OCI-LY3 (cell line): ENCODE results near the gene TOB1.

Experiments used
- EZH2phosphoT487 ChIP-seq: fragments of 200-600 bp; shearing (Covaris generic); IDR thresholded peaks from 2 replicates; pipeline ENCODE4 v1.6.1; 2018; ENCODE audit warnings: antibody characterized with exemption, mixed run types, low read depth
- TF ChIP-seq, protein P1 (sequence below): fragments of 200-600, 300-600 bp; sonication (generic); IDR thresholded peaks from 2 replicates; pipeline ENCODE4 v1.5.1; 2014; ENCODE audit warnings: antibody characterized with exemption, low read length, low read depth

DNA sequence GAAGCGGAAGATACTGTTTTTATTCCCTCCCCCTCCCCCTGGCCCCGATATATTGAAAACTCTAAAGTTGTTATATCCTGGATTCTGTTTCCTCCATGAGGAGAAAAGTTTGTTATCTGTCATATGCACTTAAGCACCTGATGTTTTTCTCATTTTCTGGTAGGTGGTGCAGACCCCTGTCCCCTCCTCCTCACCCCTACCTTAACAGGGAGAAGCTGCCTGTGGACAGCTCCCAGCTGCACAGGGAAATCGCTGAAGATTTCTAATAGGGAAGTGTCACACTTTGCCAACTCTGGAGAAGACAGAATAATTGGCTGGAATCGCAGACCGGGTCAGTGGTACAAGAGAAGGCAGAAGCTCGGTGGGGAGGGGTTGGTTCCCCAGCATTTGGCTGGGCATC, 45.3 kb upstream of the TOB1 start:
- TF ChIP-seq, protein P1, sequence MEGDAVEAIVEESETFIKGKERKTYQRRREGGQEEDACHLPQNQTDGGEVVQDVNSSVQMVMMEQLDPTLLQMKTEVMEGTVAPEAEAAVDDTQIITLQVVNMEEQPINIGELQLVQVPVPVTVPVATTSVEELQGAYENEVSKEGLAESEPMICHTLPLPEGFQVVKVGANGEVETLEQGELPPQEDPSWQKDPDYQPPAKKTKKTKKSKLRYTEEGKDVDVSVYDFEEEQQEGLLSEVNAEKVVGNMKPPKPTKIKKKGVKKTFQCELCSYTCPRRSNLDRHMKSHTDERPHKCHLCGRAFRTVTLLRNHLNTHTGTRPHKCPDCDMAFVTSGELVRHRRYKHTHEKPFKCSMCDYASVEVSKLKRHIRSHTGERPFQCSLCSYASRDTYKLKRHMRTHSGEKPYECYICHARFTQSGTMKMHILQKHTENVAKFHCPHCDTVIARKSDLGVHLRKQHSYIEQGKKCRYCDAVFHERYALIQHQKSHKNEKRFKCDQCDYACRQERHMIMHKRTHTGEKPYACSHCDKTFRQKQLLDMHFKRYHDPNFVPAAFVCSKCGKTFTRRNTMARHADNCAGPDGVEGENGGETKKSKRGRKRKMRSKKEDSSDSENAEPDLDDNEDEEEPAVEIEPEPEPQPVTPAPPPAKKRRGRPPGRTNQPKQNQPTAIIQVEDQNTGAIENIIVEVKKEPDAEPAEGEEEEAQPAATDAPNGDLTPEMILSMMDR = no peak
- TF ChIP-seq EZH2phosphoT487 = no peak
